ENCODE measurements around the gene IL6R.

IL6R gene

GRCh38 chr1:154425172-154425571 lies 20.0 kb downstream of the IL6R start:
- DNase-seq (ENCODE audit: low read depth, low spot score) = no peak
- no peak overlapping the region for H3K4me3 ChIP-seq (ENCODE audit: low read depth, low read length)
- in situ Hi-C loops (cut with HindIII; ENCODE audit: low sequenced_read_pairs) = no loop called here
- TF ChIP-seq CTCF (IDR thresholded peaks at IDR 0.05; ENCODE audit: low read depth, low read length) = no peak

GRCh38 chr1:154427173-154428139 lies 22.3 kb downstream of the IL6R start:
- no peak overlapping the region for H3K4me3 ChIP-seq (ENCODE audit: low read depth, low read length)
- DNase-seq (ENCODE audit: low read depth, low spot score) = no peak
- in situ Hi-C loops (cut with HindIII; ENCODE audit: low sequenced_read_pairs) = no loop called here
- no peak for TF ChIP-seq CTCF (IDR thresholded peaks at IDR 0.05; ENCODE audit: low read depth, low read length)

GRCh38 chr1:154429118-154429517 lies 24.0 kb downstream of the IL6R start:
- no peak overlapping the region for H3K4me3 ChIP-seq (ENCODE audit: low read depth, low read length)
- DNase-seq (ENCODE audit: low read depth, low spot score) = no peak
- in situ Hi-C loops (cut with HindIII; ENCODE audit: low sequenced_read_pairs) = no loop called here
- no peak for TF ChIP-seq CTCF (IDR thresholded peaks at IDR 0.05; ENCODE audit: low read depth, low read length)

GRCh38 chr1:154429841-154430611 lies 24.9 kb downstream of the IL6R start:
- TF ChIP-seq CTCF (IDR thresholded peaks at IDR 0.05; ENCODE audit: low read depth, low read length) = no peak
- no peak for DNase-seq (ENCODE audit: low read depth, low spot score)
- in situ Hi-C loops (cut with HindIII; ENCODE audit: low sequenced_read_pairs) = no loop called here
- no peak overlapping the region for H3K4me3 ChIP-seq (ENCODE audit: low read depth, low read length)

- DNase-seq (ENCODE audit: low read depth, low spot score) = no peak
- no peak overlapping the region for H3K4me3 ChIP-seq (ENCODE audit: low read depth, low read length)
- no peak for TF ChIP-seq CTCF (IDR thresholded peaks at IDR 0.05; ENCODE audit: low read depth, low read length)
- in situ Hi-C loops (cut with HindIII; ENCODE audit: low sequenced_read_pairs) = no loop called here
These were observed 25.8 kb downstream of the IL6R start for GRCh38 chr1:154430903-154431302.

GRCh38 chr1:154431586-154432373 lies 26.6 kb downstream of the IL6R start:
- peak; percentile 92 for DNase-seq (ENCODE audit: low read depth, low spot score)
- H3K4me3 ChIP-seq (ENCODE audit: low read depth, low read length) = no peak overlapping the region
- TF ChIP-seq CTCF (IDR thresholded peaks at IDR 0.05; ENCODE audit: low read depth, low read length) = no peak
- in situ Hi-C loops (cut with HindIII; ENCODE audit: low sequenced_read_pairs) = no loop called here

Measured in astrocyte of the spinal cord (primary cell).